Bronchial epithelial cell (primary cell): Measurements from ENCODE around the gene CHAF1A. TPM values are rescaled to one million over a fixed set of nuclear protein-coding genes. Genes with fewer than 3 reads are reported as not detected.

Source experiments
- DNase-seq: peaks from one replicate; pipeline ENCODE4 v3.0.0-alpha.2; 2010; ENCODE audit warnings: low read depth
- FAIRE-seq: peaks from 2 replicates; lab custom pipeline; 2011; peaks lifted over from hg19 to GRCh38; lab: Jason Lieb, UNC
- H3K27me3 ChIP-seq: 2 replicates; pipeline ENCODE4 v1.5.1; 2011; ENCODE audit warnings: low read length; ENCODE audit not compliant: control insufficient read depth, insufficient read depth
- H3K36me3 ChIP-seq: 2 replicates; pipeline ENCODE4 v1.5.1; 2011; ENCODE audit warnings: low read length; ENCODE audit not compliant: control insufficient read depth, insufficient read depth
- H3K4me3 ChIP-seq: 2 replicates; pipeline ENCODE4 v1.5.1; 2011; ENCODE audit warnings: mild to moderate bottlenecking, low read depth, low read length, control low read depth
- CTCF ChIP-seq: IDR thresholded peaks from 2 replicates; pipeline ENCODE4 v1.5.1; 2011; ENCODE audit warnings: mild to moderate bottlenecking, moderate library complexity, low read length, control low read depth, inconsistent platforms; ENCODE audit not compliant: insufficient read depth, severe bottlenecking
- total RNA-seq: library from RNA; depleted of rRNA; stranded (reverse); fragments of >200 nt; gene quantifications from 2 replicates; pipeline ENCODE4 v1.2.1, GENCODE V29; 2014

CHAF1A gene
- total RNA-seq, 1 donor from 2014 or later = 3.7 TPM

- no peak for FAIRE-seq
- no peak for TF ChIP-seq CTCF
Observed at GRCh38 chr19:4455719-4456475, 53.5 kb downstream of the CHAF1A start.

DNA sequence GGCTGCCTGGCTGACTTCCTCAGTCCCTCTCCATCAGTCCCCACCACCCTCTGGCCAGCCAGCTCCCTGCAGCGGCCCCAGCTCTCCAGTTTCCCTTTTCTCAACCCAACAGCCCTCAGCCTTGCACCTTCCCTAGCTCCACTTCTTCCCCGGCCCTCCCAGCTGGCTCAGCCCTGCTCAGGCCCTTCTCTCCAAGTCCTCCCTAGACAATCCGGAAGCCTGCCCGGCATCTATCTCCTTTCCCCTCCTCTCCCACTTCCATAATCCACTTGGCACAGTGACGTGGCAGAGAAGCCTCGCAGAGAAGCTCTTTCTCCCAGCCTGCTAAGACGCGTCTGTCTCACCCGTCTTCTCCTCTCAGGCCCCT lies 54.0 kb downstream of the CHAF1A start:
- H3K36me3 ChIP-seq = peaks cover 24% of the 10 kb centered on the region
- peak; percentile 54 for DNase-seq
- no peak for TF ChIP-seq CTCF
- no peak for FAIRE-seq
- H3K4me3 ChIP-seq = peak overlapping the region; percentile 70
- H3K27me3 ChIP-seq = no peaks in the 10 kb centered on the region

More at GRCh38 chr19:4455719-4456475, 53.5 kb downstream of the CHAF1A start:
- H3K36me3 ChIP-seq = peaks cover 25% of the 10 kb centered on the region
- peak; percentile 15 for DNase-seq
- H3K4me3 ChIP-seq = peak overlapping the region; percentile 70
- H3K27me3 ChIP-seq = no peaks in the 10 kb centered on the region

DNA sequence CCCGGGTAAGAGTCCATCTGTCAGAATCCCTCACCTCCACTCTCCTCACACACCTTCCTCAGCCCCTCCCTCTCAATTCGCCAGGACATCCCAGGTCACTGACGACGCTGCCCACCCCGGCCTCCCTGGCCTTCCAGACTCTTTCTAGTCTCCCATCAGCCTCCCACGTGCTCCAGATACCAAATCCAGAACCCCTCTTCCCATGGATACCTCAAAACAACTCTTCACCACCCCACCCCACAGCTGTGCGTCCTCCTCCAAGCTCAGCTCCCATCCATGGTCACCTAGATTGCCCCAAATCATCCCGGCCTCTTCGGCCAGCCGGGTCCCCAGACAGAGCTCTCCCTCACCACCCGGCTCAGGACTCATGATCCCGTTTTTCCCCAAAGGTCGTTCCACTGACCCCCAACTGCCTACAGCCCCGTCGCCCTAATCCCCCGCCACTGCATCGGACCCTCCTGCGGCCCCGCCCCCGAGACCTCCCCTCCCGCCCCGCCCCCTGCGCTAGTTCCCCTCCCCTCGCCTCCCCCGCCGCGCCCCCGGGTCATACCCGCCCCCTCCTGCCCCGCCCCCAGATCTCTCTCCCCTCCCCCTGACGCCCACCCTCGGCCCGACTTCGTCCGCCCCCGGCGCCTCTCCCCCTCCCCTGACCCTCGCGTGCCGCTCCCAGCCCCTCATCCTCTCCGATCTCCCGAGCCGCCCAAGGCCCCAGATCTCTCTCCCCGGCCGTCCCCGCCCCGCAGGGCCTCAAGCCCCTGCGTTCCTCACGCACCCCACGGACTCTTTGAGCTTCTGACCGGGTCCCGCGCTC lies 54.6 kb downstream of the CHAF1A start:
- H3K27me3 ChIP-seq = no peaks in the 10 kb centered on the region
- TF ChIP-seq CTCF = no peak
- no peak for FAIRE-seq
- peak overlapping the region; percentile 70 for H3K4me3 ChIP-seq
- peak; percentile 12 for DNase-seq
- peaks cover 23% of the 10 kb centered on the region for H3K36me3 ChIP-seq

GRCh38 chr19:4457654-4458395 lies 55.4 kb downstream of the CHAF1A start, which contains the start of gene UBXN6:
UBXN6 (minus strand) TSS chr19:4457794; CDS start chr19:4457697, 97 bp downstream.
- Histone ChIP-seq H3K36me3 (peaks cover 15% of the 10 kb centered on the region), H3K4me3 (peak within 1 kb of the TSS; percentile 70), H3K27me3 (no peaks in the 10 kb centered on the region)
- TF ChIP-seq CTCF = no peak
- peak; percentile 87 for DNase-seq
- no peak for FAIRE-seq

GRCh38 chr19:4464815-4465581 lies 62.6 kb downstream of the CHAF1A start:
- Histone ChIP-seq H3K4me3 (no peak overlapping the region), H3K27me3 (no peaks in the 10 kb centered on the region), H3K36me3 (no peaks in the 10 kb centered on the region)
- TF ChIP-seq CTCF = no peak
- DNase-seq (no peak), FAIRE-seq (no peak)
